NCI-H2107 treated with DMSO at 0.1 percent for 48 hours (cell line): ENCODE measurements around the gene SORCS2.
A peak's percentile ranks its signal among the peaks of the same experiment; 100 is the strongest.

ENCODE experiments used
- DNase-seq: peaks from one replicate; lab custom pipeline; 2025; ENCODE audit not compliant: unreplicated experiment; lab: John Stamatoyannopoulos, UW

SORCS2 gene

DNA sequence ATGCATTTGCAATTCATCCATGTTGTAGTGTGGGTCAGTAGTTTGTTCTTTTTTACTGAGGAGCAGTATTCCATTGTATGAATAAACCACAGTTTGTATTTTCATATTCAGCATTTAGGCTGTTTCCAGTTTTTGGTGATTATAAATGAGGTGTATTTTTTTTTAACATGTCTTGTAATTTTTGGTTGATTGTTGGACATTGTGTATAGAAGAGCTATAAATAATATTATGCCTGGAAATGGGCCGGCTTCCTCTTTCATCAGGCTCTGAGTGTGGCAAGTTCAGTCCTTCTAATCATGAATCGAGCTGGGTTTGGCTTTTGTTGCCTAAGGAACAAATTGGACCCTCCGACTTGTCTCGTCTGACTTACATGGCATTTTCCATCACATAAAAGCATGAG is 126.7 kb downstream of the SORCS2 start:
- no peak for DNase-seq

DNA sequence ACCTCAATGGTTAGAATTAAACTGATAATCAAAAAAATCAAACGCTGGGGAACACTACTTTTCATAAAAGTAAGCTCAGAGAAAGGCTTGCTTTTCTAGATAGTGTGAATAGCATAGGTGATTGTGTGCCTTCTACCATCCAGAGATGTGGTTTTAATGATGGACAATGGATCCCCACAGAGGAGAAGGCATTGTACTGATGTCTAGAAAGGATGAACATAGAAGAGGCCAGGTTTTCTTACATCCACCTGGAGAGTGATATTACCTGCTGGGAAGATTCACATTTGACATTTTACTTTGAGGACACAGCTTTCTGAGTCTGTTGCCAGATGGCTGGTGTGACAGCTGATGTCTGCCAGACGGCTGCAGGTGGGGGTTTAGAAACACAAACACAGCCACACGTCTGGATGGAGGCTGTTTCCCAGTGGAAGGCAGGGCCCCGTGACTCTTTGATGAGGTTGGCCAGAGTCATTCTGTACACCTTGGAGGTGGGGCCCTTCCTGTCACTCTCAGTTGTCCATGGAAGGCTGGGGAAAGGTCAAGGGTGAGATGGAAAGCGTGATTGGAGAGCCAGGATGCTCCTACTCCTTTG is 128.0 kb downstream of the SORCS2 start:
- DNase-seq, result no peak

DNA sequence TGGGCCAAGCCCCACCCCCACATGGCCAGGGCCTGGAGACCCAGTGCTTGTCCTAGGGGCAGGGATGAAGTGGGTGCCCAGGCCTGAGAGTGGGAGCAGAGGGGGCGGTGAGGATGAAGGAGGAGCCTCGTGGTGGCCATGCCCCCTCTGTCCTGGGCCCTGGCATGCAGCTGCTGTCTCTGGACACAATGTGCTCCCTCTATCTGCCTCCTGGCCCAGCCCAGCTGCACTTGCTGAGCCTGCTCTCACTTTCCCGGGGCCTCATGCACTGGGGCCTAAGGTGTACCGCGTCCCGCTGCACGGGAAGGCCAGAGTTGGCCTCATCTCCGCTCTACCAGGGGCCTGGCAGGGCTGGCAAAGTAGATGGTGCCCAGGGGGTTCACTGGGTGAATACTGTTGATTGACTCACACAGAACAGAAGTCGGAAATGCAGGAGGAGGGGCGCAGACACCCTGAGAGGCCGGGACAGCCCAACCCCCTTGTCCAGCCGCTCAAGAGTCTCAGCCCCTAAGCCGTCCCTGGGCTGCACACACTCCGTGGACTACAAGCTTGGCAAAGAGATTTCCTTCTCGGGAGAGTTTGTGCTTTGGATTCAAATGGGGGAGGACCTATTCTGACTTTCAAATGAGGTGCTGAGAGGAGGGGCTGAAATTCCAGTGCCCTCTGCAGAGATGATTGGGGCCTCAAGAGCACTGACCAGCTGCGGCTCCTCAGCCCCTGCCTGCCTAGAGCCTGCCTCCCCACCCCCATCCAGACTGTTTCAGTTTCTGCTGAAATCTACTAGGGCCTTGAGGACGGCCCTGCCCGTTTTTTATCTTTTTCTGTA is 130.0 kb downstream of the SORCS2 start:
- DNase-seq, result no peak

DNA sequence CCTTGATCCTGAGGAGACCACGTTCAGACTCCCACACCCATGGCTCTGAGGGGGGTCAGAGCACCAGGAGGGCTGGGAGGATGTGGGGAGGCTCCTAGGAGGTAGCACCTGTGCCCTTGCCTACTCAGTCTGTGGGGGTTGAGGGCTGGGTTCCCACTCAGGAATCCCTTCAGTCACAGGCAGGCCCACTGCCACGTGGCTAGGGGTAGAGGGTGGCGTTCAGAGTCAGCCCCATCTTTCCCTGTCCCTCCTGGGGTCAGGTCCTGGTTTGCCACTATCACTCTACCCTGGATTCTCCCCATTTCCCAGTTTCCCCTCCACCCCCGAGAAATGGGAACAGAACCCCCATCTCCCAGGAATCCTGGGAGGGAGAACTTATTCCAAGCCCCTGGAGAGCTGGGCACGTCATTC is 131.1 kb downstream of the SORCS2 start:
- no peak for DNase-seq

DNA sequence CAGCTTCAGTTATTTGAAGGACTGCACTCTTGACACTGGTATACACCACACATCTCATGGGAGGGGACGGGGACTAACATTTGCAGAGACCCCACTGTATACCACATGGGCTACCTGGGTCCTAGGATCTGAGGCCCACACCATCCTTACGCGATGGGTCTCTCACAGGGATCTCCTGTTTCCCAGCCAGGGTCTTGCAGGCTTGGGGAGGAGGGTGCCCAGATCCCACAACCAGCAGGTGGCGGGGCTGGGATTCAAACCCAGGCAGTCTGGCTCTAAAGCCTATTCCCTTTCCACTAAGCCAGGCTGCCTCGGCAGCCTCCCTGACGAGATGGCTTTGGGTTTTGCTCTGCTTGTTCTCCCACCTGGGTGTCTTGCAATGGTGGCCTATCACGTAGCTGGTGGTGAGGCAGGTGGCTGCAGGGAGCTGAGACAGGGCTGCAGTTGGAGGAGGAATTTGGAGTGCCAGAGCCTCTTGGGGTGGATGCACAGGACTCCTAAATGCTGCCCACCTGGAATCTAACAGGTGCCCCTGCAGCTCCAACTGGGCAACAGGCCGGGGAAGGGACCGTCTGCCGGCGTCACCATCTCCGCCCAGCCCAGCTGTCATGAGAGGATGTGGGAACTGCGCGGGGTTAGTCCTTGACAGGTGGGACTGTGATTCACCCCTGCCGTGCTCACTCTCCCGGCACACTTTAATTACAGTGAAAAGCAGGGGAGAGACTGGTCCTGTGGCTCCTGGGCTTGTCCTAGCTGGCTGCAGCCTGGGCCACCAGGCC is 131.7 kb downstream of the SORCS2 start:
- DNase-seq, result peak; percentile 80

DNA sequence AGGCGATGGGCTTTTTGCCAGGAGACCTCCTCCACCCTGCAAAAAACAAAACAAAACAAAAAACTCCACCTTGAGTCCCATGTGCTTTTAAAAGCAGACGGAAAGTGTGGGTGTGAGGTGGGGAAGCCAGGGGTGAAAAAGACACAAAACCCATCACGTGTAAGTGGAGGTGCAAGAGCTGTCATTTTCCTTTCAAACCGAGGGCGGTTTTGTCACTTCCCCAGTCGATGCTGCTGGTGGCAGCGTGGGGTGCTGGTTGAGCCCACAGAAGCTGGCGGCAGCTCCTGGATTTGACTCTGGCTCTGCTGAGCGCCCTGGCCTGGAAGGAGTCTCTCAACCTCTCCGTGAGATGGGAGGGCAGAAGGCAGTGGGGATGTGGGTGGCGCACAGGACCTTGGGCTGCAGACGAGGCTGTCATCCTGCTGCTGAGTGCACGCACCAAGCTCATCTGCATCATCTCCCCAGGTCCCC is 132.3 kb downstream of the SORCS2 start:
- DNase-seq, result peak; percentile 80

DNA sequence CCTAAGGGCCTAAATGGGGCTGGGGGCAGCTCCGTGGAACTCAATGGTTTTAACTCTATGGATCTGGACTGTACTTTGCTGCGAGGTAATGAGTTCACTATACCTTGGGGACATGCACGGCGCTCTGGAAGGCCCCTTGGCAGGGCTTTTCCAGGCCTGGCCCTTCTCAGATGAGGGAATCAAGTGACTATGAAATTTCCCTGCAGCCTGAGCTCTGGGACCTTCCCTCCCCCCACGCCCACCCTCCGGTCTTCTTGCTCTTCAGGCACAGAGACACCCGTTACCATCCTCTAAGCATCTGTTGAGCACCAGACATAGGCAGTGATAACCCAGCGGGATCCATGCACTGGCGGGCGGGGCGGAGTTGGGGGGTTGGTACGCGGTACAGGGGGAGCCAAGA is 133.2 kb downstream of the SORCS2 start:
- DNase-seq, result no peak

DNA sequence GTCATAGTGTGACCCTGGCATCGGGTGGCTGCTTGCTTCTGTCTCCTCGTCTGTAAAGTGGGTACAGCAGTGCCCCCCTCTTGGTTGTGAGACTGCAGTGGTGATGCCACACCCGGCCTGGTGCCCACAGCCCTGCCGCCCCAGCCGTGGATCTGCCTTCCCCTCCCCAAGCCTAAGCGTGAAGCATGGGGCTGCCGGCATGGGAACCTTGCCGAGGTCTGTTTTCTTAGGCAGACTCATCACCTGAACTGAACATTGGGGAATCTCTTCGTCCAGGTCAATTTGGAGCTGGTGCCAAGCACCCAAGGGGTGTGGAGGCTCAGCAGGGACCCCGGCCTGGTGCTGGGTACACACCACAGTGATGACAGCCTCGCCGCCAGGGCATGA is 134.0 kb downstream of the SORCS2 start:
- no peak for DNase-seq

DNA sequence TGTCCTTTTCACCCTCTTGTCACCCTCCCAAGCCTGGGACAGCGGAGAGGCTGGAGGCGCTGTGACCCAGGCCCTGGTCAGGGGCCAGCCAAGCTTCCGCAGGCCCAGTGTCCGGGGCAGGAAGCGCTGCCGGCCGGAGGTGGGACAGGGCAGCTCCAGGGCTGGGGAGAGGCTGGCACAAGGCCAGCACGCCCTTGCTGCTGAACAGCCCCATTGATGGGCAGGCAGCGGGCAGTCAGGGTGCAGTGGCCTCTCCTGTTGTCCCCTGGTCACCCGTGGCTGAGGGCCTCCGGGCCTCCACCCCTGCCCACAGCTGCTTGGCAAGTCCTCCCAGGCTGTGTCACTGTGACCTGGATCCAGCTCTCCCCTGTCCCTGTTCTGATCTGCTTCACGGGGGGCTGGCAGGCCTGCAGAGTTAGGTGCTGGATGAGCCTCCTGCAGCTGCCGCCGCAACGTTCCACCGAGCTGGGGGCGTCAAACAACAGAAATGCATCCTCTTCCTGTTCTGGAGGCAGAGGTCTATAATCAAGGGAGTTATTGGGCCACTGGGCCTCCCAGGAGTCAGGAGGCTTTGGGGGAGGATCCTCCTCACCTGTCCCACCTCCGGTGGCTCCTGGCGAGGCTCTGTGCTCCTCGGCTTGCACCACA is 134.5 kb downstream of the SORCS2 start:
- DNase-seq, result no peak

DNA sequence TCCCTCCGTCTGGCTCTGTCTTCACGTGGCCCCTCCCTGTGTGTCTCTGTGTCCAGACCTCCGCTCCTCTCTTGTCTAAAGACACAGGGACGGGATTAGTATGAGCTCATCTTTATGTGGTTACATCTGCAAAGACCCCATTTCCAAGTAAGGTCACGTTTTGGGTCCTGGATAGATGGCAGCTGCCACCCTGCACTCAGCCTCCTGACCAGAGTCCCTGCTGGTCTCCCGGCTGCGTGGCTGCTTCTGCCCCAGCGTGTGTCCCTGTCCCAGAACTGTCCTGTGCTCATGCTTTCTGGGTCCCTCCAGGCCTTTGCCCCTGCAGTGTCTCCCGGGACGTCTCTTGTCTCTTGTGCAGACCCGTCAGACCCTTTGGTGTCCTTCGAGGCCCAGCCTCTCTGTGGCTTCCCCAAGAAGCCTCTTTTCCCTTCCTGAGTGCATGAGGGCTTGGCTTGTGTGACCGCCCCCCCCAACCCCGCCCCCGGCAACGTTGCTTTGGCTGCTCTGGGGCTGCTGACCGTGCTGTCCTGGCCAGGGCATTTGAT is 135.1 kb downstream of the SORCS2 start:
- DNase-seq, result no peak

DNA sequence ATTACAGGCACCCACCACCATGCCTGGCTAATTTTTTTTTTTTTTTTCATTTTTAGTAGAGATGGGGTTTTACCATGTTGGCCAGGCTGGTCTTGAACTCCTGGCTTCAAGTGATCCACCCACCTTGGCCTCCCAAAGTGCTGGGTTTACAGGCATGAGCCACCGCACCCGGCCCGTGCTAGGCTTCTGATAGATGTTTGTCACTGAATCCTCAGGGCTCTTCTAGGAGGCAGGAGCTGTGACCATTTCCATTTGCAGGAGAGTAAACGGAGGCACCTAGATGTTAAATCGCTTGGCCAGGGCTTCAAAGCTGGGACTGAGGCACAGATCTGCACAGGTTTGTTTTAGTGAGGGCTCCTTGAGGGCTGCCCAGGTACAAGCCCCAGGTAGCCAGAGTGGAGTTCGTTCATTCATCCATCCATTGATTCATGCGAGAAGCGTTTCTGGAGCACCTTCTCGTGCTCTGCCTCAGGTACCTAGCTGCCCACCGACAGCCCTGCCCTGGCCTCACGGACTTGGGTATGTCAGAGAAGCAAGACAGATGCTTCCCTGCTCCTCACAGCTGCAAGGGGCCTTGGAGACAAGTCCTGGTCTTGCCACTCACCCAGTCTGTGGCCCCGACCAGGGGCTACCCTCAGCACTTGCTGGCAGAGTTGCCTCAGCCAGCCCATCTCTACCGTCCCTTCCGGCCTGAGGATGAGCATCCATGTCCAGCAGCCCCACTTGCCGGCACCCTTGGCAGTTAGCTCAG is 136.0 kb downstream of the SORCS2 start:
- no peak for DNase-seq

DNA sequence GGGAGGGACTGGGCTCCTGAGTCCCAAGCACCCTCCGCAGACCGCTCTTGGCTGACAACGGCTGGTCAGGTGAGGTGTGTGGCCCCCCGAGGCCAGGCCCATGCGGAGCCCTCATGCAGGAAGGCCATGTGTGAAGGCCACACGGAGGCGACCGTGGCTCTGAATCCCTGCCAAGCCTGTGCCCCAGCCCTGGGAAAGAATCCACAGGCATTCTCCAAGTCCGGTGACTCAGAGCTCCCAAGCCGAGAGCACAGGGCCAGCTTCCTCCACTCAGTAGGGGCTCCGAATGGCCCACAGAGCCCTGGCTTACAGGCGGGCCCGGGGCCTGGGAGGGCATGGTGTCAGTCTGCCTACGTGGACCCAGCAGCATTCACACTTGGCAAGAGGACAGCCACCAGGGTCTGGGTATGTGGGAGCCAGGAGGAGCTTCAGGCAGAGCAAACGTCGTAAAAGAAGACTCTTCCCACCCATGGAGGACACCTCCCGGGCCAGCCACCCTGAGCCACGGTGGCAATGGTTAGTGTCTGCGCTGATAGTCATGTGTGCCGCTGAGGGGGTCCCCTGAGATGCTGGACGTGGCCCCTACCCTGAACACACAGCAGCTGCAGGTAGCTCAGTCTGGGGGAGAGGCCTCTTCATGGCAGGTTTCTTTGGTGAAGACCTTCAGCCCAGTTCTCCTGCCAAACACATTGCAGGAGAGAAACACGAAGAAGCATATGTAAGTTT is 136.7 kb downstream of the SORCS2 start:
- no peak for DNase-seq

DNA sequence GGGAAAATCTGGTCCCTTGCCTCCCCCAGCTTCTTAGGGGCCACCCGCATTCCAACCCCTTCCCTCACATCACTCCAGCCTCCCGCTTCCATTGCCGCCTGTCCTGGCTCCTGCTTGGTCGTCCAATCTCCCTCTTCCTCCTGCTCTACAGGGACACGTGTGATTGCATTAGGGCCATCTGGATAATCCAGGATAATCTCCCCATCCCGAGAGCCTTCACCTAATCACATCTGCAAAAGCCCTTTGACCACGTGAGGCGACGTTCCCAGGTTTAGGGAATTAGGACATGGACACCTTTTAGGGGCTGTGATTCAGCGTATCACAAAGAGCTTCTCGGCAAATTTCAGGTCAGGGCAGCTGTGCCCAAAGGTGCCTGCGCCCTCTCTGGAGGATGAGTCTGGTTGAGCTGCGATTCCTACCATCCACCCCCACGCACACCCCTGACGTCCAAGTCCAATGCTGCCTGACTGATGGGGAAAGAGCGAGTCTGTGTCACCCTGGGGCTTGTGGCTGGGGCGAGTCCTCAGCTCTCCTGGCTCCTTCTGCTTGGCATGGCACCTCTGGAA is 137.8 kb downstream of the SORCS2 start:
- DNase-seq, result no peak

DNA sequence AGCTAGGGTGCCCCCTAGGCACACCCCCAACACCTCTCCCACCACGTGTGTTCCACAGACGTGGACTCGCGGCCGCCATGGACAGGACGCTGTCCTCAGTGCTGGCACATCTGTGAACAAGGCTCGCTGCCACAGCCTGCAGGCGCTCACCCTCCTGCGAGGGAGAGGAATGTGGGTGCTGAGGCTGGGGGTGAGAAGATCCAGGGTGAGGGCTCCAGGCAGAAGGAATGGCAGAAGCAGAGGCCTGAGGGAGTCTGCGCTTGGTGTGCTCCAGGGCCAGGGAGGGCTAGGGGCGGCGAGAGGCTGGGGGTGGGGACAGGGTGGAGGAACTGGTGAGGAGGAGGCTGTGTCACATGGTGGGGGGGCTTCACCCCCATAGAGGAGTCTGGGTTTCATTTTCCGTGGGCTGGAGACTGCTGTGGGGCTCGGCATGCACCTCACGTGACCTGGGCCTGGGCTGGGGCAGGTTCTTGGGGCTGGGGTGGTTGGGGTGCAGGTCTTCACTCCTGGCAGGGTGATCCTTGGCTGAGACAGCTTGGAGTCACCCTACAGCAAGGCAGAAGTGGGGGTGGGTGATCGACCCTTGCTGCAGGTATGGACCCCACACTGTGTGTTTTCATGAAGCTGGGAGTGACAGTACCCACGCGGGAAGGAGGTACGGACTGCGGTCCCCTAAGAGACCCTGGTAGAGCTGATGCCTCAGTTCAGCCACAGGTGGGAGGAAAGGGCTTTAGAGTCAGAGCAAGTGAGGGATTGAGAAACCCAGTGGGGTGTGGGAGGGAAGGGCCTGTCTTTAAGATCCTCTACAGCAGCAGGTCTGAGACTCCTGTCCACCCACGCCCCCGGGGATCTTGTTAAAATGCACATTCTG is 138.7 kb downstream of the SORCS2 start:
- no peak for DNase-seq

DNA sequence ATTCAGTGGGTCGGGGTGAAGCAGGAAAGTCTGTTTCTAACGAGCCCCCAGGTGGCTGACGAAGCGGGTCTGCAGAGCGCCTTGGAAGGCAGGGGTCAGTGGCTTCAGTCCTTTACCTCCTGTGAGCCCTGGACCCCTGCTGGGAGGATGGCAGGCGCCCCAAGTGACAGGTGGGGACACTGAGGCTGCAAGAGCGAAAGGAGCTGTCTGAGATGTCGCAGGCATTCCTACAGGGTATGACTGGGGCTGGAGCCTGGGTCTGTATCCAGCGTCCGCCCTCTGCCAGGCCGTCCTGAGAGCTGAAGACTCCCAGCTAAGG is 139.3 kb downstream of the SORCS2 start:
- no peak for DNase-seq

DNA sequence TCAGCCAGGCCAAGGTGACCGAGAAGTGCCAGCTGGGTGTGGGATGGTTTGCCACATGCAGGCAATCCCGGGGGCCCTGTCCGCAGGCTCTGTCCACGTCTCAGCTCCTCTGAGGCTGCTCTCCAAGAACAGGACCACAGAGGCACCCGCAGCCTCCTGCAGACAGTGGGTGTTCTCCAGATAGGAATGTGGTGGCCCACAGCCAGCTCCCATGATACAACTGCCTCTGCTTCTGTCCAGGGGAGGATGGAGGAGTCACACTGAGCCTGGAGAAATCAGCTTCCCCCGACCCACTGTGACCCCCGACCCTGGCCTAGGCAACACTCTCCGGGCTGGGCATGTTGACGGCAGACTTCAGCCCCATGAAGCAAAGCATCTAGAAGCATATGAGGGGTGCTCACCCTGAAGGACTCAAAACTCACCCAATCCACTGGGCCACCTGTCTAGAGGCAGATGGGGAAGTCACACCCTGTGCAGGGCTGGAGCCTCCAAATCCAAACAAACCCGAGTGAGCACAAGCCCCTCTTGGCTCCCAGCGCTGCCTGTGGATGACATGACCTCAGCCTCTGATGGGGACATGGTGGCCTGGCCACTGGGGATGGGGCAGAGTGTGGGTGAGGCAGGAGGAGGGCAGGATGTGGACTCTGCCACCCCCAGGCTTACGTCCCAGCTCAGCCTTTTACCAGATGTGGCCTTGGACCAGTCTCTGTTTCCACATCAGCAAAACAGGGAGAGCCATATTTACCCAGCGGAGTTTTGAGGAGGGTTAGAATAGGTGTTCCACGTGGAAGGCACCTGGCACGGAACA is 140.1 kb downstream of the SORCS2 start:
- DNase-seq, result no peak

DNA sequence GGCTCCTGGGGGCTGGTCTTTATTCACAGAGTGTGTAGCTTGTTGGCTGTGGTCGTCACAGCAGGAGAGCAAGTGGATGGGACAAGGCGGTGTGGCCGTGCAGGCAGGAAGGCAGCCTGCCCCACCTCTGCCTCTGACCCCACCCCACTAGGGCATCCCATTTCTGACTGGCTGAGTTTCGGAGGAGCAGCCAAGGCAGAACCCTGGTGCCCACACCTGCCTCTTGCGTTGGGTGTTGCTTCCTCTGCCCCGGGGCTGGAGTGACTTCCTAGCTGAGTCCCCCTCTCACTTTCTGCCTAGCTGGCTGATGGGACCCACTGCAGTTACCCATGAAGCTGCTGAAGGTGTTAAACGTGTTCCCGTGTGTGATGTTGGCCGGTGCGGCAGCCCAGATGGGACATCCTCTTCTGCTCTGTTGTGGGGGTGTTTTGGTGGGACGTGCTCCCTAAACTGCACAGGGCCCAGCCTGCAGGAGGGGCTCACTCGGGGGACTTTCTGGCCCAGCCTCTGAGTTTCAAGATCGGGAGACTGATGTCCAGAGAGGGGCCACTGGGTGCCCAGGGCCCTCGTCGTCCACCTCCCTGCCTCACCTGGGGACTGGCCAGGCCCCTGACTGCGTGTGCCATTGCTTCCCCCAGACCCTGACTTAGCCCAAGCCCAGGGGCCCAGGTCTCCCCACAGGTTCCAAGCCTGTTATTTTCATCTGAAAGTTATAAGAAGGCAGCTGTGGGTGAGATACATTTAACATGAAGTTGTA is 140.9 kb downstream of the SORCS2 start:
- DNase-seq, result no peak
